Measurements from ENCODE around the gene PODXL2. TPM values are rescaled to one million over a fixed set of nuclear protein-coding genes. Genes with fewer than 3 reads are reported as not detected.

The PODXL2 gene
- total RNA-seq, 3 donors from 2014 or later: 5.4 to 18.5 (median 16.2) TPM

- no peak for DNase-seq
- Histone ChIP-seq H3K9me3 (no peaks in the 10 kb centered on the region), H3K4me1 (ENCODE audit: low read depth) (peaks cover 10% of the 10 kb centered on the region), H3K36me3 (ENCODE audit: low read depth) (no peaks in the 10 kb centered on the region), H3K4me3 (no peak overlapping the region)
- no peak for TF ChIP-seq CTCF (IDR thresholded peaks at IDR 0.05)
- intact Hi-C loops (cut with DNase I, micrococcal nuclease): no loop called here
- no peak for ATAC-seq
Measured at GRCh38 chr3:127628426-127628787, 578 bp upstream of the PODXL2 start.

GRCh38 chr3:127629467-127630403, 750 bp downstream of the PODXL2 start:
- Histone ChIP-seq H3K4me3 (no peak overlapping the region), H3K4me1 (ENCODE audit: low read depth) (peaks cover 10% of the 10 kb centered on the region), H3K36me3 (ENCODE audit: low read depth) (no peaks in the 10 kb centered on the region), H3K9me3 (no peaks in the 10 kb centered on the region)
- TF ChIP-seq CTCF (IDR thresholded peaks at IDR 0.05): no peak
- DNase-seq (peak in 2 of 3 donors; percentile 46 to 66), ATAC-seq (peak; percentile 88)
- intact Hi-C loops (cut with DNase I, micrococcal nuclease): no loop called here

- TF ChIP-seq CTCF (IDR thresholded peaks at IDR 0.05): no peak
- DNase-seq (no peak), ATAC-seq (no peak)
- Histone ChIP-seq H3K4me3 (no peak overlapping the region), H3K36me3 (ENCODE audit: low read depth) (no peaks in the 10 kb centered on the region), H3K9me3 (no peaks in the 10 kb centered on the region), H3K4me1 (ENCODE audit: low read depth) (peaks cover 10% of the 10 kb centered on the region)
- intact Hi-C loops (cut with DNase I, micrococcal nuclease): no loop called here
Measured at GRCh38 chr3:127630811-127631714, 2.1 kb downstream of the PODXL2 start.

- DNase-seq (no peak), ATAC-seq (no peak)
- no peaks in the 10 kb centered on the region for H3K9me3 ChIP-seq
- no peak for TF ChIP-seq CTCF (IDR thresholded peaks at IDR 0.05)
- no peaks in the 10 kb centered on the region for H3K36me3 ChIP-seq (ENCODE audit: low read depth)
- no peak overlapping the region for H3K4me3 ChIP-seq
- intact Hi-C loops (cut with DNase I, micrococcal nuclease): no loop called here
- peaks cover 10% of the 10 kb centered on the region for H3K4me1 ChIP-seq (ENCODE audit: low read depth)
Measured at GRCh38 chr3:127632035-127632820, 3.2 kb downstream of the PODXL2 start.

GRCh38 chr3:127634653-127635052, 5.7 kb downstream of the PODXL2 start:
- DNase-seq: no peak

More at GRCh38 chr3:127634653-127635052, 5.7 kb downstream of the PODXL2 start:
- Histone ChIP-seq H3K36me3 (ENCODE audit: low read depth) (no peaks in the 10 kb centered on the region), H3K9me3 (no peaks in the 10 kb centered on the region), H3K4me3 (no peak overlapping the region), H3K4me1 (ENCODE audit: low read depth) (peaks cover 8% of the 10 kb centered on the region)
- intact Hi-C loops (cut with DNase I, micrococcal nuclease): no loop called here
- ATAC-seq: no peak
- no peak for TF ChIP-seq CTCF (IDR thresholded peaks at IDR 0.05)

All from mucosa of descending colon (tissue), 3 donors.